NCI-H526 (cell line): Measurements from ENCODE around the gene ZNF317.
"Not testable (repeated sequence)": the region's sequence is repeated elsewhere in the genome, so short reads cannot be mapped to it uniquely, and the experiment has no call there.

Experiments used
- DNase-seq, 2 experiments: peaks; one replicate each; lab custom pipeline; 2025; lab: John Stamatoyannopoulos, UW

The ZNF317 gene

DNA sequence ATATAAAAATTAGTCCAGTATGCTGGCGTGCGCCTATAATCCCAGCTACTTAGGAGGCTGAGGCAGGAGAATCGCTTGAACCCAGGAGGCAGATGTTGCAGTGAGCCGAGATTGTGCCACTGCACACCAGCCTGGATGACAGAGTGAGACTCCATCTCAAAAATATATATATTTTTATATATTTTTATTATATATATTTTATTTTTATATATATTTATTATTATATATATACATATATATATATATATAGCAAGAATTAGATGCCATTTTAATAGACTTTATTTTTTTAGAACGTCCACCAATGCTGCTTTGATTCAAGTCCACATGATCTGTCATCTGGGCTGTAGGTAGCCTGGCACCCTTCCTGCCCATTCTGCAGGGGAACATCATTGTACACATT, 35.1 kb downstream of the ZNF317 start:
- no peak for DNase-seq

DNA sequence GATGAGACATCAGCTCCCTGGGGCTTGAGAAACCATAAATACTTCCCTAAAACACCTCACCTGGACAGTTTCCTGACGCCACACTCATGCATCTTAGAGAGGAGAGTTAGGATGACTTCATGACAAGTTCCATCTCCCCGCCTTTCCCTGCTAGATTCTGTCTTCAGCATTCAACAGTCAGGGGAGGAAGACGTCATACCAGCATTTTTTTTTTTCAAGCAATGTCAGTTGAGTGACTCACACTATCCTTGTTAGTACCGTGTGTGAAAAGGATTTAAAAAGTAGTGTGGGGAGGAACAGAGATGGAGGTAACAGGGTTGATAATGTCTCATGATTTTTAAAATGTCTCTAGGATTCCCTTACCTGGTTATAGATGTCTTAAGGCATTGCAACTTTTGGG, 38.7 kb downstream of the ZNF317 start, which contains the start of gene OR7D2:
Gene OR7D2, plus strand, starts transcription at position 79 of the 400 bp plus-strand sequence. CDS start 6,803 bp downstream, outside the sequence.
- no peak for DNase-seq

DNA sequence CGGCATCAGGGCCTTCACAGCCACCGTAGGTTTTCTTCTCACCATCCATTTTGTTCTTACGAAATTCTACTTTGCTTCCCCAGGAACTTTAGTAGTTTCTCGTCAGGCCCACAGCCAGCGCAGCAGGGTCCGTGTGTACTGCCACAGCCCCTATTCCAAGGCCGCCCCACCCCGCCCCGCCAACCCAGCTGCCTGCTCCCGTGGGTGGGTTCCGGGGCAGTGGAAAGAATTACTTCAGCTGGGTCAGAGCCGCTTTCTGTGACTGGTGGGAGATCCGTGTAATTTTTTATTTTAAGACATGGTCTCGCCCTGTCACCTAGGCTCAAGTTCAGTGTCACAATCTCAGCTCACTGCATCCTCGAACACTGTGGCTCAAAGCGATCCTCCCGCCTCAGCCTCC, 42.8 kb downstream of the ZNF317 start:
- DNase-seq: no peak

DNA sequence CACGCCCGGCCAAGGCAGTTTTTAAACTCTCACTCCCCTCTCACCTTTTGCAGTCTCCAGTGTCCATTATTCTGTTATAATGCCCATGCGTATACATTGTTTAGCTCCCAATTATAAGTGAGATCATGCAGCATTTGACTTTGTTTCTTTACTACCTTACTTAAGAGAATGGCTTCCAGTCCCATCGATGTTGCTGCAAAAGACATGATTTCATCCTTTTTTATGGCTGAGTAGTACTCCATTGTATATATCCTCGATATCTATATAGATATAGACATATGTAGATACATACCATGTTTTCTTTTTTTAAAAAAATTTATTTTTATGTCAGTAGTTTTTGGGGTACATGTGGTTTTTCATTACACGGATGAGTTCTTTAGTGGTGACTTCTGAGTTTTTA, 47.0 kb downstream of the ZNF317 start:
- no peak for DNase-seq

DNA sequence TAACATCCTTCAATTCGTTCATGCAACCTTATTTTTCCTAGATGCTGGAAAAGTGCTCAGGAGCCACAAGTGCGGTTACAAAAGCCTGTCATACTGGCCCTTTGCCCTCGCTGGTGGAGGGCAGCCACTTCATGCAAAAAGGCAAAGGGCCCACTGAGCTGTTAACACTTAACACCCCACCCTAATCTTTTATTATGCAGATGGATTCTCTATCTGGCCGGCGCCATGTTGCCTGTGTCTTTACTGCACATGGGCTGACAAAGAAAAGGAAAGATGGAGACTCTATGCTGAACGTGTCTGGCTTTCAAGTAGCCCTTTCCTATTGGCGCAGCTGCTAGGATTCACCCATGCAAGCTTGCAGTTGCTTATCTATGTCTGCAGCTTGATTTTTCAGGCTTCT, 49.3 kb downstream of the ZNF317 start:
- DNase-seq: no peak

DNA sequence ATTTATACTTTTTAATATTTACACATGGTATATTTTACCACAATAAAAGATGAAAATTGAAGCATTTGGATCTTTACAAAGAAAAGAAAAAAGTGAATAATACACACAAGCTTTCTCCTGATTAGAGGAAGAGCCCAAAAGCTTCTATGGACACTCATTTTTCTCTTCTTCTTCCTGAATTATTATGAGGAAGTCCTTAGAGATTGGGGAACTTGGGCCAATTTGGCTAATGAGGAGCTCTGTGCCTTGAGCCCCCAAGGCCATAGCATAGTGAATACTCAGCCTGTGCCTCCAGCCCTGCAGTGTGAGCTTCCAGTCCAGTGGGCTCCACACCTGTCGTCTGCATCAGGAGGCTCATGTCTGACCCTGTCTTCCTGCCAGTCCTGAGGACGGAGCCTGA, 57.8 kb downstream of the ZNF317 start:
- DNase-seq: not testable (repeated sequence)

DNA sequence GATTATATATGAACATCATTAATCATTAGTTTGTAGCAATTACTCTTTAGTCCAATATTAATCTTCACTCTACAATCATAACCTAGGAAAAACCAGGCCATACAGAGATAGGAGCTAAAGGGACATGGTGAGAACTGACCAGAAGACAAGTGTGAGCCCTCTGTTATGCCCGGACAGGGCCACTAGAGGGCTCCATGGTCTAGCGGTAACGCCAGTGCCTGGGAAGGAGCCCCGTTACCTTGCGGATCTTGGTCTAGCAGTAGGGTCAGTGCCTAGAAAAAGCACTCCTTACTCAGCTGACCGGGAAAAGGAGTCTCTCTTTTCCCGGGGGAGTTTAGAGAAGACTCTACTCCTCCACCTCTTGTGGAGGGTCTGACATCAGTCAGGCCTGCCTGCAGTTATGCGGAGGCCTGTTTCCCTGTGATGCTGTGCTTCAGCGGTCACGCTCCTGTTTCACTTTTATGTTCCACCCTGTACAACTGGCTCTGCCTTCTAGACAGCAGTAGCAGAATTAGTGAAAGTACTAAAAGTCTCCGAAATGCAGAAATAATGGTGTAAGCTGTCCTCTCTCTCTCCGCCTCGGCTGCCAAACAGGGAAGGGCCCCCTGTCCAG, 65.4 kb downstream of the ZNF317 start:
- peak in 1 of 2 experiments; percentile 52 for DNase-seq
